HG02943 (cell line): Measurements from ENCODE around the gene KCNQ5.
A peak's percentile ranks its signal among the peaks of the same experiment; 100 is the strongest.

ENCODE experiments used
- ATAC-seq: cut with Tn5 transposase; IDR thresholded peaks from one replicate; pipeline ENCODE4 v1.9.1; 2021; ENCODE audit warnings: mild to moderate bottlenecking, low read depth, moderate library complexity; ENCODE audit not compliant: unreplicated experiment

KCNQ5 gene

GRCh38 chr6:72733045-72733444 lies 111.2 kb downstream of the KCNQ5 start:
- ATAC-seq, result no peak

DNA sequence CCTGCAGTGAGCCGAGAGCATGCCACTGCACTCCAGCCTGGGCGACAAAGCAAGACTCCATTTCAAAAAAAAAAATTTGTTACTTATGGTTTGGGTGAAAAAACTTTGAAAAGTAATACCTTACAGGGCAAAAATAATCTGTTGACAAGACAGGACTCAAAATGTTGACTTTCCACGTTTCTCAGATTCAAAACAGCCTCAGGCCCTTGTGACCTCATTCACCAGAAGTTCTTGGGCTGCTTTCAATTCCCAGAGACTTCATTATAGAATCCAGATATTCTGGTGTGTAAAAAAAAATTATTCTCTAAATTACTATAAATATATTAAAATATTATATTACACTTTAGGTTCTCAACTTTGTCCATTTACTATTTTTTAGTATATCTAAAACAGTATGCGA lies 116.2 kb downstream of the KCNQ5 start:
- no peak for ATAC-seq

DNA sequence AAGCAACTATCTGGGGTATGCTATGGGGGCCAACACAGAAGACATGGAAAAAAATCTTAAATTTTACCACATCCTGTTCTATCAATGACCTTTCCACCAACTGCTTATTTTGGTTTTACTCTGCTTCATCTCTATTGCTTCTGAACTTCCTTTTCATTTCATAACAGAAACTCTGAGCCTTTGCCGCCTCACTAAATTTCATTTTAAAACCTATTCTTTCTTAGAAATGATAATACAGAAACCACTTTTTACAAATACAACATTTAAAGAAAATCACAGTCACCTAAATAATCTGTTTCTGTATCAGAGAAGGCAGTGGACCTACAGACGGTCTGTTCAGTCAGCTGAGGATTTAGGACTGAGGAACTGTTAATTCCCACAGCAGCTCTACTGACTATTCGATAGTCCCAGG lies 117.5 kb downstream of the KCNQ5 start:
- peak; percentile 60 for ATAC-seq

- ATAC-seq, result peak; percentile 78
Observed at GRCh38 chr6:72740135-72740534, 118.3 kb downstream of the KCNQ5 start.

DNA sequence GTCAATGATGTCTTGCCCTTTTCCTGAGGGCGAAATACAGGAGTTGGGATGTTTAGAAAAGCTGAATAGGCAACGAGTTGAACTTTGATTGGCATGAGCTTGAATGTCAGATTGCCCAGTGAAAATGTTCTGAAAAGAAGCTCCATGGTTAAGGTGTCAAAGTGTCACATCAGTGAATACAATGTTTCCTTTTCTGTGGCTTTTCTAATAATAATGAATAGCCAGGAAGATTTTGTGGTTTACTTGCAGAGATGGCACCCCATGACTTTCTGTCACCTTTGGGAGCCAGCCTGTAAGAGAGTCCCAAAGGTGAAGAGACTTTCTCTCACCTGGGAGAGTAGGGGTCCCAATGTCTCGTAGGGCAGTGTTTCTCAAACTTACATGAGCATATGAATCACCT lies 119.2 kb downstream of the KCNQ5 start:
- no peak for ATAC-seq

GRCh38 chr6:72742001-72742673 lies 120.3 kb downstream of the KCNQ5 start:
- no peak for ATAC-seq

- ATAC-seq, result no peak
Observed at GRCh38 chr6:72746276-72746675, 124.4 kb downstream of the KCNQ5 start.

DNA sequence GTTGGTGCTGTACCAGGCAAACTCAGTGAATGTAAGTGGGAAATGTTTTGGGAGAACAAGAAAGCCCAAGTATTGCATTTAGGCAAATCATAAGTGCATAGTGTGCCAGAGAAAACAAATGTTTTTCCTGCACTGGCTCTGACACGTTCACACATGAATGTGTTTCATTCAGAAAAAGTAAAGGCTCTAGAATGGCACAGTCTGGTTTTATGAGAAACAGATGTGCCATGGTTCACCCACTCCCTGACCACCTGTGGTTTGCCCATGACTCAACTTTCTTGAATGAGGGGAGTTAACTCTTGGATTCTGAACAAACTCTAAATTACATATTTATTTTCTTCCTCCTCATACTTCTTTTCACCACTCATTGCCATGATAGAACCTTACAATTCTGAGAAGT lies 126.9 kb downstream of the KCNQ5 start:
- no peak for ATAC-seq

DNA sequence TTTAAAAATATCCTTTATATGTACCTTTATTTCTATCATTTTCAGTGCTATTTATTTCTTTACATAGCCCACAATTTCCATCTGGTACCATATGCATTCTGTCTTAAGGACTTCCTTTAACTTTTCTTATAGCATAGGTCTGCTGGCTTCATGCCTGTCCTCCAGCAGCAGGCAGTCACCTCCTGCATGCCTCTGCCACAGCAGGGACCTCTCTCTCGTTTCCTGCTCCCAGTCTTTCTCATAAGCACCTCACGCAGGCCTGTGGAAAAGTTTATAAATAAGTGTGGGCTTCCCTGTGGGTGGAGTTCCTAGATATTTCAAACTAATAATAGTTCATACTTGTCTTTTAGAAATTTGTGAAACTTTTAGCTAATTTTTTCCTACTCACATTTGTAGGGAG lies 133.9 kb downstream of the KCNQ5 start:
- no peak for ATAC-seq

- no peak for ATAC-seq
Observed at GRCh38 chr6:72757048-72757447, 135.2 kb downstream of the KCNQ5 start.

GRCh38 chr6:72757926-72758325 lies 136.1 kb downstream of the KCNQ5 start:
- ATAC-seq, result no peak

GRCh38 chr6:72758901-72759300 lies 137.0 kb downstream of the KCNQ5 start:
- ATAC-seq, result no peak

- ATAC-seq, result no peak
Observed at GRCh38 chr6:72760114-72760793, 138.4 kb downstream of the KCNQ5 start.

GRCh38 chr6:72761761-72762160 lies 139.9 kb downstream of the KCNQ5 start:
- no peak for ATAC-seq

- no peak for ATAC-seq
Observed at GRCh38 chr6:72769459-72770125, 147.7 kb downstream of the KCNQ5 start.

- ATAC-seq, result no peak
Observed at GRCh38 chr6:72770959-72771358, 149.1 kb downstream of the KCNQ5 start.

DNA sequence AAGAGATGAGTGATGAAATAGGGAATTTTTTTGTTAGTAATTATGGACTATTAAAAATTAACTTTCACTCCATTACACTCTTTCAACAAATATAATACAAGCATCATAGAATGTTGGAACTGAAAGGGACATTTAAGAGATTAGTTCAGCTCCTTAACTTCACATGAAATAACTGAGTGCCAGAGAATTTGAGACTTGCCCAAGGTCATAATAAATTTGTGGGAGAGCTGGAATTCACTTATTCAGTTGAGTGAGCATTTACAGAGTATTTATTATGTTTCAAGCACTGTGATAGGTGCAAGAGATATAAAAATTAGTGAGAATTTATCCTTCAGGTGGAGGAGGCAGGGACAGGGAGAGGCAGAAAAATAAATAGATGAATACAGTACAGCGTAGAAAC lies 154.6 kb downstream of the KCNQ5 start:
- no peak for ATAC-seq

- ATAC-seq, result no peak
Observed at GRCh38 chr6:72781624-72782023, 159.8 kb downstream of the KCNQ5 start.

DNA sequence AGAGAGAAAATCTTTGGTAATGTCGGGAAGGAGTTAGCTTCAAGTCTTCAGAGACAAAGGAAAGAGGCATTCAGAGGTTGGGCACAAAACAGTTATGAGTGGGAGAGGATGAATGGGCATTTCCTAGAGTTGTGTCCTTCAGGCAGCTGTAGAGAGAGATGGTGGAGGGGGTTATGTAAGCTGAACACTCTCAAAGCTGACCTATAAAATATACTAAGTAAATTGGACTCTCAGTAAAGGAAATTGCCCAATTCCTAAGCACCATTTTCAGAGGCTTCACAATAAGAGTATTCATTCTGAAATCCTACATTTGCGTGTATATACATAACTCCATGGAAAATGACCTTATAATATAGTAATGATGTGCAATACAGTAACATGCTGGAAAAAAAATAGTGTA lies 161.2 kb downstream of the KCNQ5 start:
- ATAC-seq, result no peak

DNA sequence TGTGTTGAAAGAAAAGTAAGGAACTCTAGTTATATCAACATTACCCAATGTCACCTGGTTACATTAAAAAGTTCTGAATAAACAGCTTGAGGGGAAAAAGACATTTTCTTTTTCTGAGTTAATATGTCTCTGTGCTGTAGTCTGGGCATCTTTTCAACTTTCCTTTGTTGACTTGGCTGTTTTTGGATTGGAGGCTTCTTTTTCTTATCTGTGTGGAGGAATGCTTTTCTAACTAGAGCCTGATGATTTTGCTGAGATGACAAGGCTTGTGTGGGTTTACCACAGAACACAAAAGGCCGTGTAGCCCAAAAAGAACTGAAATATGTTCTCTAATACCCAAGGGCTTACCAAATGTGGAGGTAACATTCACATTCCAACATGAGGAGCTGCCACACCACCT lies 161.8 kb downstream of the KCNQ5 start:
- ATAC-seq, result no peak

GRCh38 chr6:72784071-72784470 lies 162.2 kb downstream of the KCNQ5 start:
- ATAC-seq, result no peak

GRCh38 chr6:72784581-72784980 lies 162.7 kb downstream of the KCNQ5 start:
- no peak for ATAC-seq
